COLO668 (cell line): ENCODE results near the gene LRBA.
A peak's percentile ranks its signal among the peaks of the same experiment; 100 is the strongest.

Experiments used
- DNase-seq: peaks from one replicate; lab custom pipeline; 2025; ENCODE audit not compliant: unreplicated experiment; lab: John Stamatoyannopoulos, UW

LRBA gene

DNA sequence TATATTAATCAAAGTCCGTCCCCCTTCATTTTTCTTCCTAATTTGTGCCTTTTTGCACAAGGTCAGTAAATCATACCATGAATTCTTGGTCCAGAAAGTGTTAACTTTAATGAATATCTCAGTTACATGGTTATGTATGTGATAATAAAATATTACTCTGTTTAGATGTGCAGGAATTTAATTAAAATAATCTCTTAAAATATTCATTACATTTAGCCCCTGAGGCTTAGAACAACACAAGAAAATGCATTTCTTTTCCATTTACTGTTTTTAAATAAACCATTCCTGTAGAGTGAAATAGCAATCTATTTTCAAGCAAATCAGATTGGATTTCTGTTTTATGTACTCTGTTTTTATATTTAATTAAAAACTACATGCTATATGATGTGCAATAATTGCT, 415.5 kb downstream of the LRBA start:
- DNase-seq, result no peak

DNA sequence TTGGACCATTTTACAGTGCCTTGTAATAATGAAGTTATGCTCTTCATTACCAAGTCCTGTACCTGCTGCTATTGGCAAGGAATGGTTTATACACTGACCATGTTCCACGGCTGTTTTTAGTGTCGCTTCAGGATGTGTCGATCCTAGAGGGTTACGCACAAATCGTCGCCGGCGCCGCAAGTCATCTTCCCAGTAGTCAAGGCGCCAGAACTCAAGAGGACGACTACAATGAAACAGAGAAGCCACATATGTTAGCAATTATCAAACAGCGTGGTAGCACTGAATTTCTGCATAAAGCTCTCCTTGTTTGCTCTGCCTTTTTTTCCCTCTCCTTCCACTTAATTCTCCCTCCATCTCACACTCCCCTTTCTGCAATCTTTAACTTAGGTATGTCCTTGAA, 416.2 kb downstream of the LRBA start:
- no peak for DNase-seq

DNA sequence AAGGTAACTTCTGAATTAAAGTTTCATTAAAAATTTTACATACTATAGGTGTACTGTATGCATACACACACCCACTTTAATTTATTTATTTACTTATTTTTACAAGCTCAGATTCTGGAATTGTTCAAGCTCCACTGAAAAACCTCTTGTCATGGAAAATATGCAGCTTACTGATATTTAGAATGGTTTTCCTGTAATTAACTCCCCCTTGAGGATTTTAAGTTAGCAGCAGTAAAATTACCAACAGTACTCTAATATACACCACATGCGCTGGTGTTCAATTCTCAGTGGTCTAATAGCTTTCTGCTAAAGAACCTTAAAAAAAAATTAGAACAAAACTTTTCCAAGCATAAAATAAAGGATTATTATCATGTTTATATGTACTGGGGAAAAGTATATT, 421.1 kb downstream of the LRBA start:
- DNase-seq, result no peak

DNA sequence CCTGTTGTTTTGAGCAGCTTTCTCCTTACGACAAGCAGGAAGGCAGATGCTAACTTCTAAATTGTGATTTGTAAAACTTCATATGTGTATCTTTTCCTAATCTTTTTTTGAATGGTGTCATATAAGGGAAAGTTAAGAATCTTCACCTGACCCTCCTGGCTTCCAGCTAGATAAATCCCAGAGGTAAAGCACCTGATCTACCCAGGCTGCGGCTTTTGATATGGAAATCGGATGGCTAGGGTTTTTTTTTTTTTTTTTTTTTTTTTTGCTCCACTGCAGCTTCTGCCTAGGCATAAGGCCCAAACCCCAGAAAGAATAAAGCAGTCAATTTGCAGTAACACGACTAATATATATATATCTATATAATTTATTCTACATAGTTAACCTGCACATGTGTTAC, 423.2 kb downstream of the LRBA start:
- no peak for DNase-seq

DNA sequence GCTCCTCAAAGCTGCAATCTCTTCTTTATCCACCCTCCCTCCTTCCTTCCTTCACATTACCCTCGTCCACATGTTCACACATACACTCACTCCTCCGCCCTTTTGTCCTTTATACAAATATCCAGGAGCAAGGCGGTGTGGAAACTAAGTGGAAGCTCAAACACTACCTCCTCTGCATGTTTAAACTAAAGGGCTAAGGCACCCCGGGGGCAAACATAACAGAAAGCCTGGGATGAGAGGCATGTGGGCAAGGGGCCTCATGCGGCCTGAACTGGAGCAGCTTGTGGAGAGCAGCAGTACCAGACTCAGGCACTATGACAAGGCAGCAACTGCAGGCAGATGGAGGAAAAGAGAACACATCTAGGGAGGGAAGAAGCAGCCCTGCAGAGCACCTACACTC, 423.7 kb downstream of the LRBA start:
- peak; percentile 22 for DNase-seq

DNA sequence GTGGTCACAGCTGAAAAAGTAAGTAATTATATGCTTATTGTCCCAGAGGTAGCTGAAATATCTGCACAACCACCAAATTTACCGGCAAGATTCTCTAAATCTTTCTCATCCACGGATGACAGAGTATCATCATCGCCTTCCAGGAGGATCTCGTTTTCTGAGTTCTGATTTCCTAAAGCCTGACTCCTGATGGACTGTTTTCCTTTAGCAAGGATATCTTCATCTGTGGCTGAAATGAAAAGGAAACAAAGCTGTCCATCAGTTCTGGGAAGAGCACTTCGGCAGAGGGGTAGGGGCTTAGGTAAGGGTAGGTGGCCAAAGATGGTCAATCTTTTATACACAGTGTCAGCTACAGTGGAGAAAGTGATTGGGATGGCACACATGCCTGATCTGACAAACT, 424.5 kb downstream of the LRBA start:
- no peak for DNase-seq

DNA sequence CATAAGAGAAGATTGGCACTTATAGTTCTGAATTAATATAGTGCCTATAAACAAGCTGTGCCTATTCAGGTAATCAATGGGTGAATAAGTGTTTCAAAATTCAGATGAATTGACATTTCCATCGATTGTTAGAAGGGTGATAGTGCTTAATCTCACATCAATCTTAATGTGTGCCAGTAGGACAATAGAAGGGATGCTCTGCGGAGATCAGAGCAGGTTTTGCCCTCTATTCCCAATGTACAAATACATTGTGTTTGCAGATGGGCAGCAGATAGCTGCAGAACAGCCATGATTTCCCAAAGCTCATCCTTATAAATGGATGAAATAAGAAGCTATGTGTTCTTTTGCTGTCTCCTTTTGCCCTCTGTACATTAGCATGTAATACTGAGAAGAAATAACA, 425.9 kb downstream of the LRBA start:
- no peak for DNase-seq

DNA sequence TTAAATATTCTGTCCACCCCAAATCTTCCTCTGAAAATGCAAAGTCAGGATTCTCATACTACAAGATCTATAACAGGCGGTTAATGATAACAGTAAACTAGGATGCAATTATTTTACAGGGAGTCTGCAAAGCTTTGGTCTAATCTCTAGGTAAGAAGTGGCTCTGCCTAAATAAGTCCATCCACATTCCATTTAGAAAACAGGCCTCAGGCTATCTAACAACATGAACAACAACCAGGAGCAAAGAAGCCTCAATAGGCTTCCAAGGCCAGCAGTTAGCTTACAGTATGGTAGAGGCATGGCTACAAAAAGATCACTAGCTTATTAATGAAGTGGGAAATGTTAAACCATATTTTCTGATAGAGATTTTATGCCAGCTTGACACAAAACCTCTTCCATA, 426.8 kb downstream of the LRBA start:
- no peak for DNase-seq

DNA sequence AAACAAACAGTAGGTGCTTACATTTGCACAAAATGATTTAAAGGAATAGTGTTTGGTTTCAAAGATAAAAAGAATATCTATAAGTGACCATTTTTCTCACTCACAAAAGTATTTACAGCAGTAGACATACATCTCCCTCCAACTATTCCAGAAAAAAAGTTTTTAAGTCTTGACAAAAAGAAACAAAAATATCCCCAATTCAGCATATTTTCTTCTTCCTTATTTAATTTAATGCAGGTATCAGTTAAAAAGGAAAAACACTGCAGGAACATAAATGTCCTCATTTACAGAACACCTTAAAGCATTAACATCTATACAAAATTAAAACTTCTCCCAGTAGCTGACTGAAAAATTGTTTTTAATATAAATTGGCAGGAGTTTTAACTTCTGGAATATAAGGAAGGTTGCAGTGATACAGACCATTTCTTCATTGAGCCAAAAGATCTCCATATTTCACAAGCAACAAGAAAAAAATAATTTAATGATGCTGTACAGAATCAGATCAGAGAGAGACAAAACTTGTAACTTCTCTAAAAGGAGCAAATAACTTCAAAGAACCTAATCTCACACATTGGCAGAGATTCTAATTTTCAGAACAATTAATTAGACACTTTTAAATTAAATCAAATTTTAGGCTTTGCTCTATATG, 428.8 kb downstream of the LRBA start:
- DNase-seq, result no peak

DNA sequence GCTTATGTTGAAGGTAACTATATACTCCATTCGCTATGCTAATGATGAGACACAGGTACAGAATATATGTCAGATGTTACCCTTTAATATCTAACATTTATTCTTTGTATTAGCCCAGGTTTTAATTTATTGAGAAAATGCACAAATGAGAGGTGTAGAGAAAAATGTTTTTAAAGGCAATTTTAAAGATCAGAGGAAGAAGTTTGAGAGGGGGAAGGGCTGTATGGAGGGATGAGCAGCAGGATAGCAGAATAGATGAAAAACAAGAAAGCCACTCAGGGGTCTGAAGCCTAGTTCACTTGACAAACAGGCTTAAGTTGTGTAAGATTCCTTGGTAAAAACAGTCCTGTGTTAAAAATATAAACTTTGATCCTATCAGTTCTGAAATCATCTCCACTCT, 429.5 kb downstream of the LRBA start:
- DNase-seq, result no peak

DNA sequence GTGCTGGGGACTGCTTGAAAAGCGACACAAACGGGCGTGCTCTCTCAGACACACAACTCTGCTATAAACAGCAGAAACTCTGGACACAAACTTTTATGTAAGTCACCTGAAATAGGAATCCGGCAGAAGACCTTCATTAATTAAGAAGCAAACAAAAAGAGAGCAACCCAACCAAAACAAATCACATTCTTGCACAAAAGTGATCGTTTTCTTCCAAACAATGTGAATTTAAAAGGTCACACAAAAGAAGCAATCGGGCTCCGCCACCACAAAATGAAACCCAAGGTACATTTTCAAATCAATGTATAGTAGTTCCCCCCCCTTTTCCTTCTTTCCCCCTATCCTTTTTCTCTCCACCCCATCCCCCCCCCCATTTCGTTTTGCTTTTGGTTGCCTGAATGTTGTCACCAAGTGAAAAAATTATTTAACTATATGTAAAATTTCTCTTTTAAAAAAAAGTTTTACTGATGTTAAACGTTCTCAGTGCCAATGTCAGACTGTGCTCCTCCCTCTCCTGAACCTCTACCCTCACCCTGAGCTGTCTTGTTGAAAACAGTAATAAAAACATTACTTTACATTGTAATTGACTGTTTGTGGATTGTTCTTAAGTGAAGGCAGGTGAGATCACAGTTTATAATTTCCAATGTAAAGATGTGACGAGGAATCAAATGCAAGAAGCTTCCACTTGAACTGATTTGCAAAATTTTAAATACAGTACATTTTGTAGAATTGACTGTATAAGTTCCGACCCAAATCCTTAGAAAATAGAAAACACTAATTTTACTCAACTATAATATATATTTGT, 430.8 kb downstream of the LRBA start:
- no peak for DNase-seq

DNA sequence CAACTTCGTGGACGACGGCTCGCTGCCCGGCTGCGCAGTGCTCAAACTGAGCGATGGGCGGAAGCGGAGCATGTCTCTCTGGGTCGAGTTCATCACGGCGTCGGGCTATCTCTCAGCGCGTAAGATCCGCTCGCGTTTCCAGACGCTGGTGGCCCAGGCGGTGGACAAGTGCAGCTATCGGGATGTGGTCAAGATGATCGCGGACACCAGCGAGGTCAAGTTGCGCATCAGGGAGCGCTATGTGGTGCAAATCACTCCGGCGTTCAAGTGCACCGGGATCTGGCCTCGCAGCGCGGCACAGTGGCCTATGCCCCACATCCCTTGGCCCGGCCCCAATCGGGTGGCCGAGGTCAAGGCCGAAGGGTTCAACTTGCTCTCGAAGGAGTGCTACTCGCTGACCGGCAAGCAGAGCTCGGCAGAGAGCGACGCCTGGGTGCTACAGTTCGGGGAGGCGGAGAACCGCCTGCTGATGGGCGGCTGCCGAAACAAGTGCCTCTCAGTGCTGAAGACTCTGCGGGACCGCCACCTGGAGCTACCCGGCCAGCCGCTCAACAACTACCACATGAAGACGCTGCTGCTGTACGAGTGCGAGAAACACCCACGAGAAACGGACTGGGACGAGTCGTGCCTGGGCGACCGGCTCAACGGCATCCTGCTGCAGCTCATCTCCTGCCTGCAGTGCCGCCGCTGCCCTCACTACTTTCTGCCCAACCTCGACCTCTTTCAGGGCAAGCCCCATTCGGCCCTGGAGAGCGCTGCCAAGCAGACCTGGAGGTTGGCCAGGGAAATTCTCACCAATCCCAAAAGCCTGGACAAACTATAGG, 431.6 kb downstream of the LRBA start:
- DNase-seq, result no peak

DNA sequence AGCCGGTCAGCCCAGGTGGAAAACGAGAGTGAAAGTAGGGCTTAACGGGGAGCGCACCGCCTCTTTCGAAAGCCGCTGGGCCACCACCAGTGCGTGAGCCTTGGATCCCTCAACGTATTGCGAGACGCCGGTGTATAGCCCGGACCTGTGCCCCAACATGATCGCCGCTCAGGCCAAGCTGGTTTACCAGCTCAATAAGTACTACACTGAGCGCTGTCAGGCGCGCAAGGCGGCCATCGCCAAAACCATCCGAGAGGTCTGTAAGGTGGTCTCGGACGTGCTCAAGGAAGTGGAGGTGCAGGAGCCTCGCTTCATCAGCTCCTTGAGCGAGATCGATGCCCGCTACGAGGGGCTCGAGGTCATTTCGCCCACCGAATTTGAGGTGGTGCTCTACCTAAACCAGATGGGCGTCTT, 432.2 kb downstream of the LRBA start:
- no peak for DNase-seq

DNA sequence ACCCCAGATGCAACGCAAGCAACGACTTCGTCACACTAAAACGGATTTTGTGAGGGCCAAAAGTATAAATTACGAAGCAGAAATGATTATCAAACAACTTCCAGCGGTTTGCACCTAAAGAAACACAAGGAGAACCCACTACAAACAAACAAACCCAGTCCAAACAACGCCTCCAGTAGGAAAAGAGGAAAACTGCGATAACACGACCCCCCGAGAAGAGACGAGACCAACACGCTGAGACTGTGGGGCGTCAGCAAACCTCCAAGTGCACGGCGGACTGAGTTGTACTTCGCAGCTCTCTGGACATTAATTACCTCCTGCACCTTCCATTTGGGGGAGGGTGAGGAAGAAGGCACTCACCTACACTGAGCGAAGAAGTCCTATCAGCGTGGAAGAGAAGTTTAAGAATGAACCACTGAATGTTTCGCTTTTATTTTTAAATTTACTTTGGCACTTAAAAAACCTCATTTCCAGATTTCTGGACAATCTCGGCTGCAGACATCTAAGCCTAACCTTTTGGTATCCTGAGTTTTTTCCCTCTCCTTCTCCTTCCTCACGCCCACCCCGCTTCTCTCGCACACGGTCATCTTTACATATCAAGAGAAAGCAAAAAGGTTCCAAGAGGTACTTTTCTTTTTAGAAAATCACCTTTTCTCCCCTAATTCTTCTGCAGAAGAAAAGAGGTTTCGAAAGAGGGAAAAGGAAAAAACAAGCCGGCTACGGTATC, 432.8 kb downstream of the LRBA start, which contains the start of gene MAB21L2:
TSS of gene MAB21L2 (plus strand) at position 6 of the 727 bp plus-strand sequence. CDS start 879 bp downstream, outside the sequence.
- DNase-seq, result no peak

DNA sequence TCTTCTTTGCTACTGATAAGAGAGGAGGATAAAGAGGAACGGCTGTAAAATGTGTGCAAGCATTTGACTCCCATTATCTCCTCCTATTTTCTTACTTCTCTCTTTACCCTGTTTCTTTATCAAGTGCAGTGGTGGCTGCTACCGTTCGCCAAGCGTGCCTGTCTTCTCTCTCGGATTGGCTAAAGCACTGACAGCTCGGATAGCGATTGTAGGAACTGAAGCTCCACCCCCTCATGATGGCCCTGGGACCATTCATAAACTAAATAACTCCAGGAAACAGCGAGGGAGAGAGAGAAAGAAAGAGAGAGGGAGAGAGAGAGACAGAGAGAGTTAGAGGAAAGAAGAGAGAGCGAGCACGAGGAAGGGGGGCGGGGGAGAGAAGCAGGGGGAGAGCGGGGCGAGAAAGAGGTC, 433.4 kb downstream of the LRBA start:
- DNase-seq, result no peak

DNA sequence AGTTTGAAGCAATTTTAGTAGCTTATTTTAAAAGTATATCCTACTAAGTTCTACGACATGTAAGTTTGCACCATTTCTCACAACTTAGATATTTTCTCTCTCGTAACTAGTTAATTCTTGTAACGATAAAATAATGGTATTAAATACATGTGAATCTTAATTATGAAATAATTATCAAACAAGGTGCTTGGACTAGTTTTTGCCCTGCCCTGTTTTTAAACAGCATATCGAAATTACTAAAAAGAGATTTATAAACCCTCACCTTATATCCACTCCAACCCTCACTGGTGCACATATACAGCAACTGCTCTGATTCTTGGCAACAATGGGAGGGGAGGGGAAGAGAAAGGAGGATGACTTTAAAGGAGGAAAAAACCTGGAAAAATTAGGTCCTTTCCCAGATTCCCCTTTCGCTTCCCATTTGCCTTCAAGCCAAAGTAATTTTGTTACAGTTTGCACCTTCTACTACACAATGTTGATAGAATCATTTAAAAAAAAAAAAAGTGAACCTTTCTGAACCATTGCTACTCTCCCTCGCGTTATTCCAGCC, 434.0 kb downstream of the LRBA start:
- DNase-seq, result no peak

DNA sequence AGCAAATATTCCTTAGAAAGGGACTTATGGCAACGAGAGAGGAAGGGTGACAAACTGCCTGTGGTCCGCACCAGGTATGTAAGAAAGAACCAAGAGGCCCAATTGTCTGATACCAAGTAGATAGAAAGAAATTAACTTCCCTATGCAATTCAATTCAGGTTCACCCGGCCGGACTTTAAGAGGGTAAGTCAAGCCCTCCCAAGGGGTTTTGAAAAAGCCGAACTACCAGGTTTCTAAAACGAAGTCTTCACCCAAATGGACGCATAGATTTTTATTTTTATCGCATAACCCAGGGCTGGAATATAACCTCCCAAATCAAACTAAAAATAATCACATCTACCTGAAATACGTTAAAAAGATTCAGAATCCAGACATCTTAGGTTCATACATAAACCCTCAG, 434.8 kb downstream of the LRBA start:
- no peak for DNase-seq

DNA sequence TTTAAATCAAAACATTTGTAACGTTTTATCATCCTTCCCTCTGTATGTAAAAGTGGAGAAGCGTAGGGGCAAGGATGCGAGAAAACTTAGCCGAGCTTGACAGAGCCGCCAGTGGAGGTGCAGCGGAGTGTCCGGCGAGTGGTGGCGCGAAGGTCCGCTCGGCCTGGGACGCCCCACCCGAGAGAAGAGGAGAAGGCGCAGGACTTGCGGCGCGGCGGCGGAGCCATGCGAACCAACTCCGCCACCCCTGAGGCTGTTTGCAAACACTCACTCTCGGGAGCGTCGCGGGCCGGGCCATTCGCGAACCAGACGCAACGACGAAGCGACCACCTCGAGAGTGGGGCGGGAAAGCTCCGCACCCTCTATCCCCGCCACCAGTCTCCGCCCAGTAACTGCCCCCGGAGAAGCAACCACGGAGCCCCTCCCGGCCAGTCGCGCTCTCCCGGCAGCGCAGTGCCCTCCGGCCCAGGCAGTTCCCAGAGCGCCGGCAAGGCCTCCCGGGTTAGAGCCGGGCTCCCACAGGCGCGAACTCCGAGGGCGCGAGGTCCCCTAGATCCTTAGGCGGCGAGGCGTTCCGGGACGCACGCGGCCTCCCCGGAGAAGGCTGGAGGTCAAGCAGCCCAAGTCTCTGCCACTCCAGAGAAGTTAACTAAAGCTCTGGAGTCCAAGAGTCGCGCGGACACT, 435.4 kb downstream of the LRBA start:
- no peak for DNase-seq

DNA sequence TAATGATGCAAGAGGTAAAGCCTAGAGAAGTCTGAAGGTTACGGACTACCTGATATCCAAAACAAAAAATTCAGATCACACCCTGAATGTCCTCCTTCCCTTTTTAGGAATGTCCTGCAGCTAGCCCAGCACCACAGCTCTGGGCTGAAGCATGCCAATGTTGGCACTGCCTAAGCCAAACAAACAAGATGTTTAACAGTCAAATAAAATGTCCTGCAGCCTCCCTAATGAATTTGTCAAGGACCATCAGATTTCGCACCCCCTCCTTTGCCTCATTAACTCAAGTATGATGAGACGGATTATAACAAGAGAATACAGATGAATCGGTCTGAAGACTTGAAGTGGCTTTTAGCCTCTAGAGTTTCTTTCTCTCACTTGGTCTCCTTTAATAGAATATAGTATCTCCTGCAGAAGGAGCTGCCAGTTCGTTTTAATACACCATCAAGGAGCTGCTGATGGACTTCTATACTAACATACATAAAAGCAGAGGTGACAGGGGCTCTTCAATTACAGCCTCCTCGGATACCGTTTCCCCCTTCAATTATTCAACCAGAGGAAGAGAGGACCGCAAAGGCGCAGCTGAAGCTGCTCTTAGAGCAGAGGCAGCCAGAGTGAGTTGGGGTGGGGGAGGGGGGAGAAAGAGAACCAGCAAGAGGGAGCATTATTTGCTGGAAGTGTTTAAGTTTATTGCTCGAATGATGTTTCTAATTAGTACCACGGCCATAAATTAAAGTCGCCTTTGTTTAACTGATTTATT, 436.2 kb downstream of the LRBA start:
- no peak for DNase-seq

DNA sequence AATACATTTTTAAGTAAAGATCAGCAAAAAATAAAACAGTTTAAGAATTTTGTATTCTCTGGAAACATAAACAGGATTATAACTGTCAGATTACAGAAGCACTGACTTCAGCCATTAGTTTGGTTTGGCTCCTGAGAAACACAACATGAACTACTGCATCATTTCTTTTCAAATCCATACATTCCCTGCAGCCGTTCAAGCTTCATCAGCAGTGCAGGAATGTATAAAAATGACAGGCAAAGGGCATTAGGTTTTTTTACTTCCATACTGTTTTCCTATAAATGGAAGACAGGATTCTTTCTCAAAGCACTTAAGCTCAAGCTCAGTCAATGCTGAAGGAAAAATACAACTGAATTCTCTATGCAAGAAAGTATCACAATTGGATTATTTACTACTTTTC, 437.3 kb downstream of the LRBA start:
- no peak for DNase-seq
